ENCODE measurements around the gene CDK17. TPM values are rescaled to one million over a fixed set of nuclear protein-coding genes. Genes with fewer than 3 reads are reported as not detected.

CDK17 gene
- total RNA-seq (25.5 and 34.7 TPM in 2 replicates), polyA plus RNA-seq (21.7 and 34.9 TPM in 2 replicates)

- Histone ChIP-seq H3K4me3 (peak within 1 kb of the TSS; percentile 73), H3K9me3 (ENCODE audit: low read depth) (no peaks in the 10 kb centered on the region), H3K27me3 (no peaks in the 10 kb centered on the region), H3K4me1 (ENCODE audit: low read depth) (peaks cover 19% of the 10 kb centered on the region), H3K36me3 (no peaks in the 10 kb centered on the region), H3K27ac (peak within 1 kb of the TSS; percentile 95)
- peak; percentile 38 for TF ChIP-seq CTCF (IDR thresholded peaks at IDR 0.05; ENCODE audit: low read depth, low read length)
- DNase-seq (ENCODE audit: low read depth in 1 of 2, low spot score in 1 of 2) = peak; percentile 87 to 93
Measured at GRCh38 chr12:96399919-96400630, at the start of gene CDK17. TSS of gene CDK17 (minus strand) at chr12:96400439. CDS start at chr12:96334836, 65,603 bp downstream.

- no peaks in the 10 kb centered on the region for H3K36me3 ChIP-seq
- H3K27me3 ChIP-seq = no peaks in the 10 kb centered on the region
- H3K9me3 ChIP-seq (ENCODE audit: low read depth) = no peaks in the 10 kb centered on the region
- DNase-seq (ENCODE audit: low read depth in 1 of 2, low spot score in 1 of 2) = peak in 1 of 2 donors; percentile 38
- no peak overlapping the region for H3K4me3 ChIP-seq
- no peak for TF ChIP-seq CTCF (IDR thresholded peaks at IDR 0.05; ENCODE audit: low read depth, low read length)
- no peaks in the 10 kb centered on the region for H3K4me1 ChIP-seq (ENCODE audit: low read depth)
- no peak overlapping the region for H3K27ac ChIP-seq
Measured at GRCh38 chr12:96448300-96448699, 48.1 kb upstream of the CDK17 start.

- Histone ChIP-seq H3K36me3 (no peaks in the 10 kb centered on the region), H3K4me3 (no peak overlapping the region), H3K9me3 (ENCODE audit: low read depth) (no peaks in the 10 kb centered on the region), H3K27me3 (no peaks in the 10 kb centered on the region), H3K27ac (no peak overlapping the region), H3K4me1 (ENCODE audit: low read depth) (no peaks in the 10 kb centered on the region)
- no peak for DNase-seq (ENCODE audit: low read depth in 1 of 2, low spot score in 1 of 2)
- no peak for TF ChIP-seq CTCF (IDR thresholded peaks at IDR 0.05; ENCODE audit: low read depth, low read length)
Measured at GRCh38 chr12:96447256-96447655, 47.0 kb upstream of the CDK17 start.

- Histone ChIP-seq H3K4me3 (no peak overlapping the region), H3K27ac (no peak overlapping the region), H3K9me3 (ENCODE audit: low read depth) (no peaks in the 10 kb centered on the region), H3K4me1 (ENCODE audit: low read depth) (no peaks in the 10 kb centered on the region), H3K27me3 (no peaks in the 10 kb centered on the region), H3K36me3 (no peaks in the 10 kb centered on the region)
- TF ChIP-seq CTCF (IDR thresholded peaks at IDR 0.05; ENCODE audit: low read depth, low read length) = no peak
- peak in 1 of 2 donors; percentile 97 for DNase-seq (ENCODE audit: low read depth in 1 of 2, low spot score in 1 of 2)
Measured at GRCh38 chr12:96445691-96446583, 45.7 kb upstream of the CDK17 start.

- no peak overlapping the region for H3K4me3 ChIP-seq
- H3K27ac ChIP-seq = no peak overlapping the region
- no peaks in the 10 kb centered on the region for H3K27me3 ChIP-seq
- no peaks in the 10 kb centered on the region for H3K9me3 ChIP-seq (ENCODE audit: low read depth)
- DNase-seq (ENCODE audit: low read depth in 1 of 2, low spot score in 1 of 2) = no peak
- no peaks in the 10 kb centered on the region for H3K4me1 ChIP-seq (ENCODE audit: low read depth)
- no peak for TF ChIP-seq CTCF (IDR thresholded peaks at IDR 0.05; ENCODE audit: low read depth, low read length)
- no peaks in the 10 kb centered on the region for H3K36me3 ChIP-seq
Measured at GRCh38 chr12:96444399-96444798, 44.2 kb upstream of the CDK17 start.
